ENCODE results near the gene GMFB.
"Not testable (repeated sequence)": the region's sequence is repeated elsewhere in the genome, so short reads cannot be mapped to it uniquely, and the experiment has no call there.

Gene GMFB

GRCh38 chr14:54457609-54457996 lies 31.2 kb downstream of the GMFB start:
- DNase-seq: no peak

DNA sequence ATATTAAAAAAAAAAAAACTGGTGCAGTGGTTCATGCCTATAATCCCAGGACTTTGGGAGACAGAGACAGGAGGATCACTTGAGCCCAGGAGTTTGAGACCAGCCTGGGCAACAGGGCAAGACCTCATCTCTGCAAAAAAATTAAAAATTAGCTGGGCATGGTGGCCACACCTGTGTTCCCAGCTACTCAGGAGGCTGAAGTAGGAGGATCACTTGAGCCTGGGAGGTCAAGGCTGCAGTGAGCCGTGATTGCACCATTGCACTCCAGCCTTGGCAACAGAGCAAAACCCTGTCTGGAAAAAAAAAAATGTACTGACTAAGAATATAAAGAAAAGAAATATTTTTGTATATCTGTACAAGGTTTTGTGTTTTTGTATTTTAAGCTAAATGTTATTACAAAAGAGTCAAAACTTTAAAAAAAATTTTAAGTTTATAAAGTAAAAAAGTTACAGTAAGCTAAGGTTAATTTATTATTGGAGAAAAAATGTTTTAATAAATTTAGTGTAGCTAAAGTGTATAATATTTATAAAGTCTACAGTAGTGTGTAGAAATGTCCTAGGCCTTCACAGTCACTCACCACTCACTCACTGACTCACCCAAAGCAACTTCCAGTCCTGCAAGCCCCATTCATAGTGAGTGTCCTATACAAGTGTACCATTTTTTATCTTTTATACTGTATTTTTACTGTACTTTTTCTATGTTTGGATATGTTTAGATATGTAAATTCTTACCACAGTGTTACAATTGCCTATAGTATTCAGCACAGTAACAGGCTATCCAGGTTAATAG lies 31.8 kb downstream of the GMFB start:
- DNase-seq: peak in 1 of 4 experiments; percentile 31

DNA sequence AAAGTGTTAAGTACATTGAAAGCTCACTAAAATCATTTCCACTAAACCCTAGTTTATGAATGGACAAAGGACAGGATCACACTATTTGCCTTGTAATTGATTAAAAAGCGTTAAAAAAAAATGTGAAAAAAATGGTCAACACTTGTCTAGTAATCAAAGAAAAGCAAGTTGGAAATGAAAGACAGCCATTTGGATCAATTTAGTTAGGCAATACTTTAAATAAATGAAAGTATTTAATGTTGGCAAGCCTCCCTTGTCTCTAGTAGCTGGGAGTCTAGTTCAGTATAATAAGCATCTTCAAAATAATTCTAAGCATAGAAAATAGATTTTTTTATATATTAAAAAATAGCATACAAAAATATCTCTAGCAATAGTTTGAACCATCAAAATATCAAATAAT lies 33.4 kb downstream of the GMFB start:
- no peak for DNase-seq

GRCh38 chr14:54453990-54454389 lies 34.8 kb downstream of the GMFB start:
- not testable (repeated sequence) for DNase-seq

- no peak for DNase-seq
These were observed 35.5 kb downstream of the GMFB start for GRCh38 chr14:54453252-54453651.

- DNase-seq: peak; percentile 62 to 84 (median 67)
These were observed 36.8 kb downstream of the GMFB start for GRCh38 chr14:54451961-54452360.

DNA sequence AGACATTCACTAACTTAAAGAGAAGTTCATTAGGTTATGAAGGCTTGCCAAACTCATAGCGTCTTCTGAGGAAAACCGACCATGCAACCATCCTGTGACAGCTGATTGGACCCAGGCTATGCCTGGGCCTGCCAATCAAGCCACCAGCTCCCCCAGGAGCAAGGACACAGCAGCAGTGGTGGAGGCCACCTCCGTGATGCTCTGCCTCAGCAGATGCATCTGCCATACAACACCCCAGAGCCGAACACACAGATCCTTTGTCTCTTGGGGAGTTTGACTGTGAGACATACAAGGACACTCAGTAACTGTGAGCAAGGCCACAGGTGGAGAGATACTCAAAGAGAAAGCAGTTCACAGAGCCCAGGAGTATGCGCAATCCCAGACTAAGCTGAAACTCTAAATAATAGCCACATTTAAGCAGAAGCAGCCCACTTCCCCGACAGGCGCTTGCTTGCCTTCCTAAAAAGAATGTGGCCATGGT lies 37.6 kb downstream of the GMFB start:
- DNase-seq: peak; percentile 23 to 42 (median 35)

GRCh38 chr14:54450535-54450934 lies 38.2 kb downstream of the GMFB start:
- peak; percentile 87 to 96 (median 92) for DNase-seq

DNA sequence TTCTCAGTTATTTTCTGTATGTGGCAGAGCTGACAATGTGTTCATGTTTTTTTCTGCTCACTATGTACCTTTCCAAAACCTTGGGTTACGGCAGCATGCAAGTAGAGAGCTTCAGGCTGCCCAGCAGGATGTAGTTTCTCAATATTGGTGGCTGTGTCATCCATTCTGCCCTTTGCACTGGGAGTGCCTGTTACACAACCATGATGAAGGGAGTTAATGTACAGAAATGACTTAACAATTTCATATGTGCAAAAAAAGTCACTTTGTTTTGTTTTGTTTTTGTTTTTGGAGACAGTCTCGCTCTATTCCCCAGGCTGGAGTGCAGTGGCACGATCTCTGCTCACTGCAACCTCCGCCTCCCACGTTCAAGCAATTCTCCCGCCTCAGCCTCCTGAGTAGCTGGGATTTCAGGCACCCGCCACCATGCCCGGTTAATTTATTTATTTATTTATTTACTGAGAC lies 41.5 kb downstream of the GMFB start:
- DNase-seq: peak; percentile 81 to 96 (median 89)

DNA sequence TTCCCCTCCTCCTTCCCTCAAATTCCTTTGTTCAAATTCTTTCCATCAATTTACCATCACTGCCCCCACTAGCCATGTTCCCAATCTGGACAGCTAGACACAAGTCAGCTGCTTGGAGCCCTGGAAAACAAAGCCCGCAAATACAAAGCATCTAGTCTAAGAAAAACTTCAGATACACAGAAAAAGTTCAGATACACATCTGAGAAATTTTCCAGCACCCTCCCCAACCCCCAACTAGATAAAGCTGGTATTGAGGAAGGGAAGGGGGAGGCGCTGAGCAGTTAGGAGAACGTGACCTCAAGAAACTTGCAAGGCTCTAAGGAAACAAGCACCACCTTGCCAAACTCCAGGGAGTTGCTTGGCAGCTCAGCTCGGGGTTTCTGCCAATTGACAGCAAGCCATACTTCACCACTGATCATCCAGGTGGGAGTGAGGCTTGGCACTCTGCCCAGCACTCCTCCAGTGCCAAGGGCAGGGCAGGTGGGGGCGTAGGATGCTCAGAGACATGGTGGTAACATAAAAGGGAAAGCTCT lies 42.6 kb downstream of the GMFB start:
- DNase-seq: peak; percentile 9 to 46 (median 26)

DNA sequence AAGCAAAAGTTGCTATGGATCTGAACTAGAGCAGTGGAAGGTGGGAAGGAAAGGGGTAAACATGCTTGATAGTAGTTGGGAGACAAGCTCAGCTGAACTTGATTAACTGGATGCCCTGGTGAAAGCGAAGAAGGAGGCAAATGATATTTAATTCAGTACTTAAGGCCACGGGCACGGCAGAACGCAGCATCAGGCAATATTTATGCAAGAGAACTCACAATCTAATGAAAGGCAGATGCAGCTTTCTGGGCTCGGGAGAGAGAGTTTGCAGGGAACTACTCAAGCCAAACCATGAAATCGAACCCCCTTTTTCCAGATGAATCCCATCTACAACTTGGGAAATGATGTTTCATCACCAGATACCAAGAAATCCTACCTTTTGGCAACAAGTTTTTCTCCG lies 44.1 kb downstream of the GMFB start:
- no peak for DNase-seq

GRCh38 chr14:54443981-54444380 lies 44.8 kb downstream of the GMFB start:
- no peak for DNase-seq

DNA sequence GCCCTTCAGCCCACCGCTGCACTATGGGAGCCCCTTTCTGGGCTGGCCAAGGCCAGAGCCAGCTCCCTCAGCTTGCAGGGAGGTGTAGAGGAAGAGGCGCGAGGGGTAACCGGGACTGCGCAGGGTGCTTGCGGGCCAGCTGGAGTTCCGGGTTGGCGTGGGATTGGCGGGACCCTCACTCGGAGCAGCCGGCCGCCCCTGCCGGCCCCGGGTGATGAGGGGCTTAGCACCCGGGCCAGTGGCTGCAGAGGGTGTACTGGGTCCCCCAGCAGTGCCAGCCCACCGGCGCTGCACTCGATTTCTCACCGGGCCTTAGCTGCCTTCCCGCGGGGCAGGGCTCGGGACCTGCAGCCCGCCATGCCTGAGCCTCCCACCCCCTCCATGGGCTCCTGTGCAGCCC lies 45.8 kb downstream of the GMFB start:
- DNase-seq: not testable (repeated sequence)

DNA sequence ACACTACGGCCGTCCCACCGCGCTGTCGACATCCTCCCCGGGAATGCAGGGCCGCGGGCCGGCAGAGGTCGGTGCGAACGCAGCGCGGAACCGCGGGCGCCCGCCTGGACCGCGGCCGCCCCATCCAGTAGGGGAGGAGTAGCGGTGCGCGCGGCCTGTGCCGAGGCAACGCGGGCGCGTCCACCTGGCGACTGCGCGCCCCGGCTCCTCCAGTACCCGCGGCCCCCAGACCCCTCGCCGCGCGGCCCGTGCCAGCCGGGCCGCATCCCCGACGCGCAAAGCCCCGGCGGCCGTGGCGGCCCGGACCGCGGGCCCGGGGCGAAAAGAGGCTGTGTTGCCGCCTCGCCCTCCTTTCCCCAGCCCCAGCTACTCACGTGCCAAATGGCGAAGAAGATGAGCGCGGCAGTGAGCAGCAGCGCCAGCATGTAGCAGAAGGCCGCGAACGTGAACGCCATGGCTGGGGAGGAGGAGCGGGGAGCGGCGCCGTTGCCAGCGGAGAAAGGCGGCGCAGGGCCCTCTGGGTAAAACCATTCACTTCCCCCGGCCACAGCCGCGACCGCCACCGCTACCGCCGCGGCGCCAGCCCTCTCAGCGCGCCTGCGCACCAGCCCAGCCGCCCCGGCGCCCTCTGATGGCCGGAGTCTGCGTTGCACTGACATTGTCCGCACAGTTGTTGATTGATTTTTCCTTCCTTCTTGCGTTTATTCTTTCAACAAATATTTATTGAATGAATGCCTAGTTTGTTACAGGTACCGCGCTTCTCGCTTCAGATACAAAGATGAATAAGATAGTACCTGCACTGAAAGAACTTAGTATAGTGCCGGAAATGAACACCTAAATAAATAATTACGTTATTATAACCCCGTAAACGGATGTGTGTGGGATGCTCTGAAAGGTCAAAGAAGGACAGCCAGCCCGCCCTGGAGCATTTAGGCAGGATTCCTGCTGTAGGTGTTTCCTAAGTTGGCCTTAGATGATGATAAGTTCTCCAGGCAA lies 47.6 kb downstream of the GMFB start, which contains the start of gene CNIH1:
Gene CNIH1 (minus strand): TSS at position 502 of the 996 bp plus-strand sequence. CDS start 47 bp downstream, at position 455.
- peak; percentile 95 to 97 (median 96) for DNase-seq

DNA sequence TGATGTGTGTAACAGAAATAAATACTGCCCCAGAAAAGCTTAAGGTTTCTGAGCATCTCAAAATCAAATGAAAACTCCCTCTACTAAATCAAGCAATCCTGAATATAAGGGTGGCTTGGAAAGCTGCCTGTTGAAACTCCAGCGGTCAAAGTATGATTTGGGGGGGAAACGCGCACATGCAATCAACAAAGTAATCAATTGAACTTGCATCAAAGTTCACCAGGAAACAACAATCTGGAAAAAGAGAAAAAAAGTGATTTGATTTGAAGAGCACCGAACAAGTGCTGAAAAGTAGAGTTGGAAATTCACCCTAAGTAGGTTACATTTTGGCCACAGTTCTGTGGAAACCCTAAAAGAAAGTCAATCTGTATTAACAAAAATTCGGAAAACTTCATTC lies 48.3 kb downstream of the GMFB start:
- DNase-seq: no peak

GRCh38 chr14:54440037-54440436 lies 48.7 kb downstream of the GMFB start:
- DNase-seq: no peak

DNA sequence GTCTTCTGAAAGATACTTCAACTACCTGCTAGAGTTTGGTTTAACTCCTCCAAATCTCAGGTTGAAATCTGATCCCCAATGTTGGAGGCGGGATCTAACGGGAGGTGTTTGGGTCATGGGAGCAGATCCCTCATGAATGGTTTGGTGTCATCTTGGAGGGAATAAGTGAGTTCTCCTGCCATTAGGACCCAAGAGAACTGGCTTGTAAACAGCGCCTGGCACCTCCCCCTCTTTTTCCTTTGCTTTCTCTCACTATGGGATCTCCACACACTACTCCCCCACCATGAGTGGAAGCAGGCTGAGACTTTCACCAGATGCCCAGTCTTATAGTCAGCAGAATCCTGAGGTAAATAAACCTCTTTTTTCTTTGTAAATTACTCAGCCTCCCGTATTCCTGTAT lies 50.1 kb downstream of the GMFB start:
- DNase-seq: no peak

DNA sequence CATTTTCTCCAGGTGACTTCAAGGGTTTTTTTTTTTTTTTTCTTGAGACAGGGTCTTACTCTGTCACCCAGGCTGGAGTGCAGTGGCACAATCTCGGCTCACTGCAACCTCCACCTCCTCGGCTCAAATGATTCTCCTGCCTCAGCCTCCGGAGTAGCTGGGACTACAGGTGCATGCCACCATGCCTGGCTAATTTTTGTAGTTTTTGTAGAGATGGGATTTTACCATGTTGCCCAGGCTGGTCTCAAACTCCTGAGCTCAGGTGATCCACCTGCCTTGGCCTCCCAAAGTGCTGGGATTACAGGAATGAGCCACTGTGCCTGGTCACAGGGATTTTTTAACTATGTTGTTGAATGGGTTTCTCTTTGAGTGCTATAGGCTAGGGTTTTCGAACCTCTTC lies 50.8 kb downstream of the GMFB start:
- not testable (repeated sequence) for DNase-seq

GRCh38 chr14:54435500-54435981 lies 53.2 kb downstream of the GMFB start:
- no peak for DNase-seq

- DNase-seq: no peak
These were observed 60.3 kb downstream of the GMFB start for GRCh38 chr14:54428527-54428926.

- no peak for DNase-seq
These were observed 60.9 kb downstream of the GMFB start for GRCh38 chr14:54427871-54428270.

DNA sequence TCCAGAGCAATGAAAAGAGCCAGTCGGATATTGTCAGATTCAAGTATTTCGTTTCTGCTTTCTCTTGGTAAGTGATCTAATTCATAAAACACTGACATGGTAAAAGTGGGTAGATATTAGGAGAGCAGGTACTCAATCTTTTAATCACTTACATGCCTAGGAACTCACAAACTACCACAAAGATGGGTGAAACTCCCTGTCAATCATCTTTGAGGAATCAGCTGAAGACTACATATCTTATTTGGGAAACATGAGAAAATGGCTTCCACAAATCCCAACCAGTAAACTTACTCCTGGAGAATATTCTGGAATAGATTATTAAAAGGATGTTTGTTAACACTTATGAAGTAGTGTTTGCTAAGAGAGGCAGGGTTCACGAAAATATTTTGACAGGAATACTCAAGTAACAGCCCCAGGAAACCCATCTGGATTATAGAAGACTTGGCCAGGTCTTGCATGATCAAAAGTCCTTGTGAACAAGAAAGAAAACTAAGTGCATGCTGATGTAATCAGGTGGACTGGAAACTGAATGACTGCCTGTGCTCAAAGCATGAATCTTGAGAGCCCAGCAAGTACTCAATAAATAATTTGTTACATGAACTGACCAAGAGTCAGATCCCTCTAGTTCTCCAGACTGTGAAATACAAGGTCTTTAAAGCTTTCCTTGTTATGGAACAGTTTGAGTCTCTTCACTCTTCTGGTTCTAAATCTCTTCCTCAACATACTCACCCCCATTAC lies 63.1 kb downstream of the GMFB start:
- no peak for DNase-seq

Data from suppressor macrophage (primary cell).